ENCODE measurements around the gene TBX3. TPM values are rescaled to one million over a fixed set of nuclear protein-coding genes. Genes with fewer than 3 reads are reported as not detected.

The TBX3 gene
- total RNA-seq, 6 donors from 2014 or later, result 29.5 to 107 (median 36.2) TPM

DNA sequence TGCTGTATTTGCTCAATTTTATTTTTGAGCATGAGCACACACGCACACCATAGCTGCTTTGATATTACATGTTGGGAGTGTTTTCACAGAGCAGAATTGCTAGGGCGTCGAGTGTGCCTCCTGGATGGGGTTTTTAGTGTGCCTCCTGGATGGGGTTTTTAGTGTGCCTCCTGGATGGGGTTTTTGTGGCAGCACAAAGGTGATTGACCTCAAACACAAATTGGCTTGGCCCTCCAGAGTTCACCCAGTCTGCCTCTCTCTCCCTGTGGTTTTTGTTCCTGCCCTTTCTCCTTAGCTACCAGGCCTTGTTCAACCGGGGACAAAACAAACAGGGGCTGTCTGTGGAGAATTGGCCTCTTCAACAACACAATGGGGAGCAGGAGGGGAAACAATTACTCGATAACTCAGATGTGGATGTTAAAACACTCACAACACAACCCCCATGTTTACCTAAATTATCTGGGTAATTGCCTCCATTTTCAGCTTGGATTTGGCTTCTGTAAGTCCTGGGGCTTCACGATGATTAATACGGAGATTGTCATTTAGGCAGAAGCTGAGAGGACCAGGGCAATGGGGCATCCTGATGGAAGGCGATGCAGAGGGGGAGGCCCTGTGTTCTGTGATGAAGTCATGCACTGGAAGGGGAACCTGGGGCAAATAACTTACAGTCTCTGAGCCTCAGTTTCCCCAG, 26.9 kb downstream of the TBX3 start:
- H3K4me3 ChIP-seq, result no peak overlapping the region
- no peak for TF ChIP-seq EP300 (IDR thresholded peaks at IDR 0.05)
- no peak for TF ChIP-seq POLR2A (IDR thresholded peaks at IDR 0.05)
- TF ChIP-seq POLR2AphosphoS5 (IDR thresholded peaks at IDR 0.05), result no peak
- TF ChIP-seq, protein P1, sequence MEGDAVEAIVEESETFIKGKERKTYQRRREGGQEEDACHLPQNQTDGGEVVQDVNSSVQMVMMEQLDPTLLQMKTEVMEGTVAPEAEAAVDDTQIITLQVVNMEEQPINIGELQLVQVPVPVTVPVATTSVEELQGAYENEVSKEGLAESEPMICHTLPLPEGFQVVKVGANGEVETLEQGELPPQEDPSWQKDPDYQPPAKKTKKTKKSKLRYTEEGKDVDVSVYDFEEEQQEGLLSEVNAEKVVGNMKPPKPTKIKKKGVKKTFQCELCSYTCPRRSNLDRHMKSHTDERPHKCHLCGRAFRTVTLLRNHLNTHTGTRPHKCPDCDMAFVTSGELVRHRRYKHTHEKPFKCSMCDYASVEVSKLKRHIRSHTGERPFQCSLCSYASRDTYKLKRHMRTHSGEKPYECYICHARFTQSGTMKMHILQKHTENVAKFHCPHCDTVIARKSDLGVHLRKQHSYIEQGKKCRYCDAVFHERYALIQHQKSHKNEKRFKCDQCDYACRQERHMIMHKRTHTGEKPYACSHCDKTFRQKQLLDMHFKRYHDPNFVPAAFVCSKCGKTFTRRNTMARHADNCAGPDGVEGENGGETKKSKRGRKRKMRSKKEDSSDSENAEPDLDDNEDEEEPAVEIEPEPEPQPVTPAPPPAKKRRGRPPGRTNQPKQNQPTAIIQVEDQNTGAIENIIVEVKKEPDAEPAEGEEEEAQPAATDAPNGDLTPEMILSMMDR (IDR thresholded peaks at IDR 0.05), result no peak
- H3K4me1 ChIP-seq, result no peaks in the 10 kb centered on the region
- no peak for DNase-seq
- no peaks in the 10 kb centered on the region for H3K9me3 ChIP-seq
- H3K27ac ChIP-seq, result peak overlapping the region in 3 of 4 donors; percentile 4 to 40 (median 35)
- no peaks in the 10 kb centered on the region for H3K36me3 ChIP-seq
- 76 to 84% methylated on average over 8 of the region's 8 CpGs for whole genome bisulfite sequencing, 2 donors
- H3K27me3 ChIP-seq, result no peaks in the 10 kb centered on the region
- no peak for ATAC-seq (ENCODE audit: low FRiP score in 2 of 2)

DNA sequence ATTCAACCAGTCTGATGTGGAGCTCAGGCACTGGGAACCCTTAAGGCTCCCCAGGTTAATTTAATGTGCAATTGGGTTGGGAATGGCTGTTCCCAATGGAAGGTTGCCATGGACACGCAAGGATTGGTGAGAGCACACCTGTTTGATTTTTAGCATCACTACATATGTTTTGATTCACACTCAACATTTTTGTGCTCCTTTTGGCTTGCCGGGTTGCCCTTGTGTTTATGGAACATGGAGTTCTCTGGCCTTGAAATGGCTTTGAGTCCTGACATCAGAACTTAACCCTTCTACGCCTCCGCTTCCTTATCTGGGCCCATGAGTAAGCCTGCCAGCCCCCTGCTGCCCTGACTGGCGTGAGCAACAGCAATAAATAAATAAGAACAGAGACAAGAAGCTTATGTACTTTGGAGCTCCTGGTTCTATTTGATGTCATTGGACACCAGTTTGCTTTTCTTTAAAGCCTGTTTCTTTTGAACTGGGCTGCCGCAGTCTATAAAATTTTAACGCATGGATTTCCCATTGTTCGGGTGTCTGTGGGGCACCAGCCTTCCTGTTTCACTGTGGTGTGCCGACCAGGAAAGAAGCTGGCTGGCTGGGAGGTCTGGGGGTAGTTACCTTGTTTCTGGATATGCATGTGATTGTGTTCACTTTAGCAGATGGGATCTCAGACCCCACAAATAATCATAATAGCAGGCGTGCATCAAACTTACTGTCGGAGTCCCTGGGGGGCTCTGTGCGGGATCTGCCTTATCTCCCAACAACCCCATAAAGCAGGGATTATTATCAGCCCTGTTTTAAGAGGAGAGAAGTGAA, 27.8 kb downstream of the TBX3 start:
- 63 to 65% methylated on average over 12 of the region's 12 CpGs for WGBS, 2 donors

DNA sequence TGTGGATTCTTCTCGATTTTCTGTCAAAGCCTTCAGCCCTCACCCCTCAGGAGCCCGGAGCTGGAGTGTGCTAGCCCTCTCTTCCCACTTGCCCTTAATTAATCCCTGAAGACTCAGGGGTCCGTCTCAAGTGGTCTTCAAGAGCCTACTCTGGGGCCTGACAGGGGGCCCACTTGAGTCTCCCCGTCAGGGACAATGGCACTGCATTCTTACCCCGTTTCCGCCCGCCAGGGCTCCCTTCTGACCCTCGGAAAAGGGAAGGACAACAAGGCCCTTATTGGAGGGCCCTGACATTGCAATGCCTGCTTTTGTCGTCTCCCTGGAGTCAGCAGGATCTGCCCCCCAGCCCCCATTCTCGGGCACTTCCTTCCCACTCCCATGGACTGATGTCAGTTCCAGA, 34.4 kb downstream of the TBX3 start:
- 43 to 56% methylated on average over 10 of the region's 10 CpGs for WGBS, 2 donors
- H3K36me3 ChIP-seq, result no peaks in the 10 kb centered on the region
- DNase-seq, result no peak
- TF ChIP-seq, protein P1 (IDR thresholded peaks at IDR 0.05), result no peak
- no peak for TF ChIP-seq POLR2AphosphoS5 (IDR thresholded peaks at IDR 0.05)
- no peak for TF ChIP-seq EP300 (IDR thresholded peaks at IDR 0.05)
- no peak for TF ChIP-seq POLR2A (IDR thresholded peaks at IDR 0.05)
- no peaks in the 10 kb centered on the region for H3K4me1 ChIP-seq
- ATAC-seq (ENCODE audit: low FRiP score in 2 of 2), result no peak
- H3K27me3 ChIP-seq, result no peaks in the 10 kb centered on the region
- no peak overlapping the region for H3K27ac ChIP-seq
- H3K9me3 ChIP-seq, result no peaks in the 10 kb centered on the region
- H3K4me3 ChIP-seq, result no peak overlapping the region

More for the DNA sequence above, 27.8 kb downstream of the TBX3 start:
- H3K27me3 ChIP-seq, result no peaks in the 10 kb centered on the region
- no peak overlapping the region for H3K4me3 ChIP-seq
- TF ChIP-seq POLR2AphosphoS5 (IDR thresholded peaks at IDR 0.05), result peak; percentile 20 to 60
- peak in 2 of 4 donors; percentile 69 to 89 for TF ChIP-seq EP300 (IDR thresholded peaks at IDR 0.05)
- TF ChIP-seq, protein P1 (IDR thresholded peaks at IDR 0.05), result no peak
- no peak for TF ChIP-seq POLR2A (IDR thresholded peaks at IDR 0.05)
- no peaks in the 10 kb centered on the region for H3K36me3 ChIP-seq
- no peaks in the 10 kb centered on the region for H3K4me1 ChIP-seq
- peak overlapping the region in 3 of 4 donors; percentile 4 to 40 (median 35) for H3K27ac ChIP-seq
- H3K9me3 ChIP-seq, result no peaks in the 10 kb centered on the region
- DNase-seq (no peak), ATAC-seq (ENCODE audit: low FRiP score in 2 of 2) (no peak)

DNA sequence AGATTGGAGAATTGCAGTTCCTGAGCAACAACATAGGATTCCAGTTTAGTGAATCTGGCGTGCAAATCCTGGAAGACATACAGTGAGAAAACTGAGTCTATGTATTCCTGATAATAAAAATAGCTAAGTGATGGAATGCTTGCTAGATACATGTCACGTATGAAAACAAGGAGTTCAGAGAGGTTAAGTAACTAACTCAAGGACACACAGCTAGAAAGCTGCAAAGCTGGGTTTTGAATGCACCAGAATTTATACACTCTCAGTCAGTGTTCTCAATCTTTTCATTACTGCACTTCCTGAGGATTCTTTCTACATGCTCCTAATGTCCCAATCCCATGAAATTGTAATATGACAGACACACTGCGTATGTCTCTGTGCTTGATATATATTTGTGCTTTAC, 35.3 kb downstream of the TBX3 start:
- no peak for DNase-seq
- TF ChIP-seq POLR2AphosphoS5 (IDR thresholded peaks at IDR 0.05) (no peak), EP300 (IDR thresholded peaks at IDR 0.05) (no peak), POLR2A (IDR thresholded peaks at IDR 0.05) (no peak)
- TF ChIP-seq, protein P1 (IDR thresholded peaks at IDR 0.05), result no peak
- no peak for ATAC-seq (ENCODE audit: low FRiP score in 2 of 2)
- H3K27me3 ChIP-seq, result no peaks in the 10 kb centered on the region
- H3K4me1 ChIP-seq, result no peaks in the 10 kb centered on the region
- H3K4me3 ChIP-seq, result no peak overlapping the region
- WGBS, 2 donors, result 91 to 94% methylated on average over 3 of the region's 3 CpGs
- no peaks in the 10 kb centered on the region for H3K9me3 ChIP-seq
- H3K36me3 ChIP-seq, result no peaks in the 10 kb centered on the region
- H3K27ac ChIP-seq, result no peak overlapping the region
